DMS153 treated with DMSO at 0.1 percent for 48 hours (cell line): ENCODE results near the gene PCGF2.

Experiments
- DNase-seq: peaks from one replicate; lab custom pipeline; 2025; ENCODE audit not compliant: unreplicated experiment; lab: John Stamatoyannopoulos, UW

The PCGF2 gene

DNA sequence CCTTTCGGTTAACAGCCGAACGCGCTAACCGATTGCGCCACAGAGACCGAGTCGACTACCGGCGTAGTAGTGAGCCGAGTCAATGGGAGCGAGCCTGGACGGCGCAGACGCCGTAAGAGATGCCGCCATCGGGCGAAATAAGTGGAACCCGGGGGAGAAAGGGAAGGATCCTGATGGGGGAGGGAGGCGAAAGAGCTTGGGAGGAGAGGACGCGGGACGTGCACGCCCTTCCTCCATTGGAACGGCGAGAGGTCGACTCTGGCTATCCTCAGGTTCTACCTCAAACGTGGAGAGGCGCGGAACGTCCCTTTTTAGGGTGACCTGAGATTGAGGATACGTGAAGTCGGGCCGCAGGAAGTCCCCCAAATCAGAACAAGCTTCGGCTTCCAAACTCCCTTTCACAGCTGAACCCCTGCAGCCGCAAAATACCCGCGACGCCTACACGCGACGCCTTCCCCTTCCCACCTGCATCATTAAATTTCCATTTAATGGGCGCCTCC, 3.7 kb upstream of the PCGF2 start:
- DNase-seq, result peak; percentile 75

DNA sequence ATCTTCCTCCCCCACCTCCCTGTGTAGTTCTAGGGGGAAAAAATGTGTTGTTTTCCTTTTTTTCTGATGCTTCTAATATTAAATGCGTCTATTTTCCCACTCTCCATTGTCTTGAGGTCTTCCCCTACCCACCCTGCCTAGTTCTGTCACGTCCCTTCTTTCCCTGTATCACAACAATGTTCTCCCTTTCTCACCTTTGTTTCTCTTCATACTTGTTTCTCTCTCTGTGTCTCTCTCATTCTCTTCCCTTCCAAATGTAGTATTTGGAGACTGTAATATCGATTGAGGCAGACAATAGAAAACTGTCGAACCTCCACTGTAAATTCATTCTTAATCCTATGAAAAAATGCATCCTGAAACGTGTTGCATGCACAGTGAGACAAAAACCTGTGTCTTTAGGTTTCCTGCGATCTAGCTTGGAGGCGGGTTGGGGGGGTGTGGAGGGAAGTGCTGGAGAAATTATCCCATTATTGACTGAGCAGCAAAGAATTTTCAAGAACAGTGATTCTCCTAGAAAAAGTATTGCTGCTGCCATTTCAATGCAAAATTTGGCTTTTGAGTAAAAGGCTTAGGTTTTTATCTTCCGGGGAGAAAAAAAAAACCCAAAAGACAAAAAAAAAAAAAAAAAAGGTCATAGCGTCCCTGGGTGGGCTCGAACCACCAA, 3.1 kb upstream of the PCGF2 start:
- DNase-seq, result peak; percentile 58

DNA sequence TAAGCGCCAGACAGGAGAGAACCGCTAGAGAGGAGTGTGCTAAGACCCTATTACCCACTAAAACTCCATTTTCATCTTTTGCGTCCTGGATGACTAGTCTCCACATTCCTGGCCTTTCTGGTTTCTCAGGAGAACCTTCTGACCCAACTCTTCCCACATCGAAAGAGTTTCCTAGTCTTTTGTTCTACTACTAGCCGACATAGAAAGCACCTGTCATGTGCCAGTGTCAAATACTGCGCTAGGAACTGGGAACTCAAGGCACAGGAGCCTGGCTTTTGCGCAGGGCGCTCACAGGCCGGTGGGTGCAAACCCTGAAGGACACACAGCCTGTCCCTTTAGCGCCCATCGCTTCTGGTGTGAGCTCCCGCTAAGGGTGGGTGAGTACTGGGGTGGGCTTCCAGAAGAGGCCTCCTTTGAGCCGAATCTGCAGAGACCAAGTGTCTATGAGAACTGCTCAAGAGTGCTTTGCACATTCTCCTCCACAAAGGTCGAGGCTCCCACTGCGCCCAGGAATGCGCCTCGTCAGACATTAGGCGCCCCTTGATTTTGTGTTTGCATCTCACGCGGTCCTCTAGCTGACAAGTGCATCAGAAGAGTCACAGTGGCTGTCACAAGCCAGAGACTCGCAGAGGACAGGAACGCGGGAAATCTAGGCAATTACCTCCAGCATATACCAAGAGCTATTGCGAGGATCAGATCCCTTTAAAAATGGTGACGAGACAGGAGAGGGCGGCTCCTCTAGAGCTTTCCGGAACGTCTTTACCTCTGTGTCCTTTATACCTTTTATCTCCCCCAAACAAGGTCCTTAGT, 2.4 kb upstream of the PCGF2 start:
- DNase-seq, result peak; percentile 35

DNA sequence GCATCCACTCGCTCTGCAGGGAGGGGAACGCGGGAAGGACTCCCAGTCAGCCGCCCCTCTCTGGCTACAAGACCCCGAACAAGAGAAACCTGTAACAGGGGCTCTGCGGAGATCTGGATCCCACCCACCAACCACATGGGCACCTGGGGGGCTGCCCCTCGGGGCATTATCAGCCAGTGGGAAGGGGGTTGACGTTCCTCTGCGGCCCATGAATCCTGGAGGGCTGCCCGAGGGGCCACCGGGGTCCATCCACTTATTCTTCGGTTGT, 1.8 kb upstream of the PCGF2 start:
- no peak for DNase-seq

GRCh38 chr17:38749223-38750043, 1.3 kb upstream of the PCGF2 start:
- peak; percentile 34 for DNase-seq

- no peak for DNase-seq
Observed at GRCh38 chr17:38748892-38749222, 721 bp upstream of the PCGF2 start.

GRCh38 chr17:38747463-38748148, 530 bp downstream of the PCGF2 start:
- DNase-seq, result no peak

DNA sequence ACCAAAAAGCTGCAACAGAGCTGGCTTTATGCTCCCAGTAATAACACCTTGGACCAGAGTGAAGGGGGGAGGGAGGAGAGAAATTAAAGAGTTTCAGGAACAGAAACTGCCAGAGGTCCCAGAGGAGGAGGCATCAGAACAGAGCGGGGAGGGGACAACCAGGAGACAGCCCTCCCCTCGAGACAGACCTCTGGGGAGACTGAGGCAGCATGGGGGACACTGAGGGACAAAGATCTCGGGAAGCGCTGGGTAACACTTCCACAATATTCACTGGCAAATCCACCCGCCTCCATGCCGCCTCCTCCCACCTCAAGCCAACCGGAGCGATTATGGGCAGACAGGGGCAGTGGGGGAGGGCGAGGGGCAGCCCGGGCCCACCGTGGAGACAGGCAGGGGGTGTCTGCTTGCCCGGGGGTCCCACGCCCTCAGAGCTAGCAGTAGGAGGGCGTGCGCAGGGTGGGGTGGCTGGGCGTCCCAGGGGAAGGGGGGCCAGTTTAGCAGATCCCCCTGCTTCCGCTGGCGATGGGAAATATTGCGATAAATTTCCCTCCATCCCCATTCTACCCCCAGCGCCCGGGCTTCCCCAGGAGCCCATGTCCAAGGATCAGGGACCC, 1.2 kb downstream of the PCGF2 start:
- no peak for DNase-seq

DNA sequence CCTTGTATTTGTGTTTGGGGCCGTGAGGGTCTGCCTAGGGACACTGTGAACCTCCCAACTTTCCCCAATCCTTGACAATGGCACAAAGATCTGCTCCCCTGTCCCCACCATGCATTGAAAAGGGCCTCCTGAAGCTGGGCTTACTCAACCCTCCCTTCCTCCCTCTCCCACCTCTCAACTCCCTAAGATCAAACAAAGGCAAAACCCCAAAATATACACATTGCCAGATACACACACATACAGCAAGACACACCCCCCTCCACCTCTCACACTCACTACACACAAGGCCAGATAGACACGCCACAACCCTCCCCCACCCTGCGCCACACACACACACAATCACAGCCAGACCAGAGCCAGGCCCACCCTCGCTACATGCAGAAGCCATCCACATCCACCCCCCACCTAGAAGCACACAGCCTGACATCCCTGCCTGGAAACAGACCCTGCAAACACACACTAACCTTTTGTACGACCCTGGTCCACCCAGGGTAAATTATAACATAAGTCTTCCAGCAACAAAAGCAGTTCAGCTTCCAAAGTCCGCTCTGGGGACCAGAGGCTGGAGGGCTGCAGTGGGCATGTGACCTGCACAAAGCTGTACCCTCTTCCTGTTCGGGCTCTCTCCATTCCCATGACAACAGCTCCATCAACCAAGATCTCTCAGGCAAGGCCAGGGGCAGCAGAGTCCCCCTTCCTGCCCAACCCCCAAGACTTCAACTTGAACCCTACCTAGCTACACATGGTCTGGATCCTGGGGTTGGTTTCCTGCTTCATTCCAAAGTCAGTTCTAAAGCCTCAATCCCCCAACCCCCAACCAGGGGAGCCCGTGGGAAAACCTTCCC, 1.9 kb downstream of the PCGF2 start:
- DNase-seq, result no peak

DNA sequence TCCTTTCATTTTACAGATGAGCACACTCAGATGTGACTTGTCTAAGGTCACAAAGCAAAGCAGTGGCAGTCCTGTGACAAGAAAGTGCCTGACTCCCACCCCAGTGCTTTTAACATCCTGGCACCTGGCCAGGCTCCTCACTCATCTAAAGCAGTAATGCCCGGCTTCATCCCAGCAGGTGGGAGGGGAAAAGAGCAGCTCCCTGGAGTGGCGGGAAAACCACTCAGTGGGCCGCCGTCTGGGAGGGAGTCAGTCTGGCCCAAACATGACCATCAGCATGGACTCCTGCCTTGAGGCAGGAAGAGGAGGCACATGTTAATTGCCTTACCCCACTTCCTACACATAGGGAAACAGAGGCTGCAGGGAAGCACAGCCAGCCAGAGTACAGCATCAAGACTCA, 2.6 kb downstream of the PCGF2 start:
- peak; percentile 52 for DNase-seq

DNA sequence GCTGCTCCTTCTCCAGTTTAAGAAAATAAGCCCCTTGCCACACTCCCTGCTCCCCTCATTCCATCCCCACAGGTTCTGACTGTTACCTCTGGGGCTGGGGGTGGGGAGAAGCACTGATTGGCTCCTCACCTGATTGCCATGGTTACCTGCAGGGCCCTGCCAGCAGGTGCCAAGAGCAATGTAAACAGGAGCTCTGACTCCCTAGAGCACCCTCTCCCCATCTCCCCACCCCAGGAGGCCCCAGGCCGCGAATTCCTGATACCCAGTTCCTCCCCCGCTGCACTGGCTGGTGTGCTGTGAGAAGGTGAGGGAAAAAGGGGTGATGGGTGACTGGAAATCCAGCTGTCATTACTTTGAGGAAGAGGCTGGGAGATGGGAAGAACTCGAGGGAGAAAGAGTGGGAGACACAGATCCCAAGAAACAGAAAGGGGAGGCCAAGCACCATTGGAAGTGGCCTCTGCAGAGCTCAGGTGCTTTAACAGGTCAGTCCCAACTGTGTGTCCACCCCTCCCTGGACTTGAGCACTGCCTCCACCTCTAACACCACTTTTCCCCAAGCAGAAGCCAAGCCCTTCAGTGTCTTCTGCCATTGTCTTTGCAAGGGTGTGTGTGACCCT, 4.5 kb downstream of the PCGF2 start:
- no peak for DNase-seq

GRCh38 chr17:38742411-38743308, 5.5 kb downstream of the PCGF2 start:
- DNase-seq, result peak; percentile 80

DNA sequence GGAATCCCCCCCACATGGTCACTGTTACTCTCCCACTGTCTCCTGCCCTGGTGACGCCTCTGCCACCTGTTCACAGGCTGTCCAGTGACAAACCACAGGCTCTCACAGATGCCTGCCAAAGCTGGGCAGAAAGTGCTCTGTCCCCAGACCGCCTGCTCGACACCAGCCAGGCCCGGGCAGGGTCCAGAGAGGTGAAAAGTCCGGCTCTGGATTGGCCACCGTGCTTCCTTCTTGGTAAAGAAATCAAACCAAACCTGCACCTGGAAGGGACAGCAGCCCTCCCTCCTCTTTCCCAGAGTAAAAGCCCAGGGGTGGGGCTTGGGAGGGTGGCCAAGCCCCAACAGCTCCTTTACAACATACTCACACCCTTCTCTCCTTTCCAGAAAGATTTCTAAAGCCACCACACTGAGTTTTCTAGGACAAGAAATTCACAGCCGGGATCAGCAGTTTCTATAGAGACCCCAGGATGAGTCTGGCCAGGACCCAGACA, 6.2 kb downstream of the PCGF2 start:
- no peak for DNase-seq

DNA sequence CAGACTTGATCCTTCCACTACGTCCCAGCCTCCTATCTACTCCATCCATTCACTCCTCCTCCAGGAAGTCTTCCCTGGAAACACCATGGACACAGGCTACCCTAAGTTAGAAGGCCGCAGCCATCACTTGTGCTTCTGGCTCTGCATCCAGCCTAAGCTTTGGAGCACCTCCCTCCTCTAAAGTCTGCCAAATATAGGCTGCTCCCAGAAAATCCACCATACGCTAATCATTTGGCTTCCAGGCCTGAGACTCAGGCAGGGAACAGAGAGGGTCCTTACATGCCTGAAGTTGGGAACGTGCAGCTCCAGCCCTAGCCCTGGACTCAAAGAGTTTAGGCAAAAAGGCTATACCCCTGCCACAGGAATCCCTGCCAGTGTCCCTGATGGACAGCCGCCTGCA, 6.7 kb downstream of the PCGF2 start:
- no peak for DNase-seq

- DNase-seq, result no peak
Observed at GRCh38 chr17:38740806-38741205, 7.3 kb downstream of the PCGF2 start.

DNA sequence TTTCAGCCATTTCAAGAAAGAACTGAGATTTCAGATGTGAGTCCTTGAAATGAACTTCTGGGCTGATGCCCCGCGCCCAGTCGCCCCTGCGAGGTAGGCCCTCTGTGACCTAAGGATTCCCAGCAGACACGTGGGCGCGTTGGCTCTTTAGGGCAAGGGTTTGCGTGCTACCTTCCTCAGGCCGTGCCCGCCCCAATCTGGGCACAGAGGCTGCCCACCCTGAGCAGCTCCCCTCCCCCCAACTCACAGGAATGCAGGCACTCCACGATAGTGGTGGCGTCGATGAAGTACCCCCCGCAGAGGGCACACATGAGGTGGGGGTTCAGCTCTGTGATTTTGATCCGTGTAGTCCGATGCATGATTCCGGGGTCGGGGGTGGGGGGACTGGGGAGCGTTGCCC, 8.1 kb downstream of the PCGF2 start:
- DNase-seq, result no peak

DNA sequence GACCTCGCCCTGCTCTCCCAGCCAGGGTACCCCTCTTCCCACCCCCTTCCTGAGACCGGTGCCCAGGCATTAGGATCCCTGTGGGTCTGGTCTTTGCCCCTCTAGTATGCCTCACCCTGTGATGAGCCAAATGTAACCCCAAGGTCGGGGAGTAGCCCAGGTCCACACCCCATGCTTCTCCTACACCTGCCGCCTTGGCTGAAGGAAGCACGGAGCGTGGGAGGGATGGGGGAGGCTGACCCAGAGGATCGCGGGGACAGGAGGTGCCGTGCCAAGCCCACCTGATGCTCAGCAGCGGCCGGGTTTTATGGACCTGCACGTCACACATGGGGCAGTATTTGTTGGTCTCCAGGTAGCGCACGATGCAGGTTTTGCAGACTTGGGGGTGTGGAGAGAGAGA, 8.8 kb downstream of the PCGF2 start:
- no peak for DNase-seq

DNA sequence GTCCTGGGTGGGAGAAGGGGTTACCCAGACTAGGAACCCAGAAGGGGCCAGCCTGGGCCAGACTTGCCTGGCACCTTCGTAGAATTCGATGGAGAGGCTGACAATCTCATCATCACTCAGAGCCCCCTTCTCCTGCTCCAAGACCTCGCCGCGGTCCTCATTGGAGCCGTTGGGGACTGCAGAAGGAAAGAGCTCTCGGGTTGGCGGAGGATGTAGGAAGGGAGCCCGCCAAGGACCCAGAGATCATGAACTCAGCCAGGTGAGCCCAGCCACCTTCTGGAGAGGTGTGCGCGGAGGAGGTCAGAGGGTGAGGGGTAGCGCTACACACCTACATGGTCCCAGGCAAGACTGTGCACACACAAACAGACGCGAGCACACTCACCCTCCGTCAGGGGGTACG, 9.4 kb downstream of the PCGF2 start:
- DNase-seq, result no peak
